ENCODE measurements around the gene TTC7B. TPM values are rescaled to one million over a fixed set of nuclear protein-coding genes. Genes with fewer than 3 reads are reported as not detected.

TTC7B gene
- total RNA-seq, 2 donors from 2014 or later = 25.0 to 40.7 TPM

DNA sequence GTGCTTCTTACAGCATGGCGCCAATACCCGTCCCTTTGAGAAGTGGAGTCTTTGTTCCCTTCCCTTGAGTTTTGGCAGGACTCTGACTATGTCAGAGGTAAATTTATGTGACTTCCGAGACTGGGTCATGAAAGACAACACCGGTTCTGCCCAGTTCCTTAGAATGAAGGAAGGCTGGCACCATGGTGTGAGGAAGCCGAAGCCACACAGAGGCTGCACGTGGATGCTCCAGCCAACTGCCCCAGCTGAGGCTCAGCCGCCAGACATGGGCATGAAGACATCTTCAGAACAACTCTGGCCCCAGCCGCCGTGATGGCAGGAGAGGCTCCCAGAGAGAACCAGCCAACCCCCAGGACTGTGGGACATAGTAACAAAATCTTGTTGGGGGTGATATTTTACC, 308.2 kb downstream of the TTC7B start:
- TF ChIP-seq POLR2A (IDR thresholded peaks at IDR 0.05) (no peak), CTCF (IDR thresholded peaks at IDR 0.05) (no peak), POLR2AphosphoS5 (IDR thresholded peaks at IDR 0.05) (no peak)
- H3K4me1 ChIP-seq (replicated peaks) = peaks cover 29% of the 10 kb centered on the region

DNA sequence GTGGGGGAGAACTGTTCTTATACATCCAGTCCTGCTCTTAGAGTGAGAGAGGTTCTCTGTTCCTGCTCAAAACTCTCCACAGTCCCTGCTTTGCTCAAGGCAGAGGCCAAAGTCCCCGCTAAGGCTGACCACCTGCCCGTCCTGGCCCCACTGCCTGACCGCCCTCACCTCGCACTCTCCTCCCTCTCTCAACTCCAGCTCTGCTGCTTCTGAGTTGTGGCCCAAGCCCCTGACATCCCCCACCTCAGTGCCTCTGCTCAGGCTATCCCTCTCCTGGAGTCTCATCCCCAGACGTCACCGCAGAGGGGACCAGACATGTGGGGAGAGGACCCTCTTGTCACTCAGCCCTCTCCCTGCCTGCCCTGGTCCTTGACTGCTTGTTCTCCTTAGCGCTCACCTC, 308.8 kb downstream of the TTC7B start:
- intact Hi-C loops (cut with DNase I) = no loop called here
- TF ChIP-seq POLR2AphosphoS5 (IDR thresholded peaks at IDR 0.05) (no peak), POLR2A (IDR thresholded peaks at IDR 0.05) (no peak), CTCF (IDR thresholded peaks at IDR 0.05) (no peak)
- H3K4me3 ChIP-seq = no peak overlapping the region
- no peak overlapping the region for H3K27ac ChIP-seq
- no peaks in the 10 kb centered on the region for H3K9me3 ChIP-seq
- 96% methylated on average over 7 of the region's 7 CpGs for WGBS
- H3K36me3 ChIP-seq = no peaks in the 10 kb centered on the region
- H3K4me1 ChIP-seq (replicated peaks) = peaks cover 23% of the 10 kb centered on the region
- H3K27me3 ChIP-seq (replicated peaks; ENCODE audit: insufficient read depth) = no peaks in the 10 kb centered on the region
- no peak for DNase-seq (ENCODE audit: low spot score)

More for the DNA sequence above, 308.2 kb downstream of the TTC7B start:
- DNase-seq (ENCODE audit: low spot score) = no peak
- H3K4me3 ChIP-seq = no peak overlapping the region
- H3K27me3 ChIP-seq (replicated peaks; ENCODE audit: insufficient read depth) = no peaks in the 10 kb centered on the region
- no peaks in the 10 kb centered on the region for H3K9me3 ChIP-seq
- peak overlapping the region; percentile 64 to 92 for H3K27ac ChIP-seq
- 48% methylated on average over 3 of the region's 9 CpGs for WGBS
- intact Hi-C loops (cut with DNase I) = no loop called here
- H3K36me3 ChIP-seq = no peaks in the 10 kb centered on the region

DNA sequence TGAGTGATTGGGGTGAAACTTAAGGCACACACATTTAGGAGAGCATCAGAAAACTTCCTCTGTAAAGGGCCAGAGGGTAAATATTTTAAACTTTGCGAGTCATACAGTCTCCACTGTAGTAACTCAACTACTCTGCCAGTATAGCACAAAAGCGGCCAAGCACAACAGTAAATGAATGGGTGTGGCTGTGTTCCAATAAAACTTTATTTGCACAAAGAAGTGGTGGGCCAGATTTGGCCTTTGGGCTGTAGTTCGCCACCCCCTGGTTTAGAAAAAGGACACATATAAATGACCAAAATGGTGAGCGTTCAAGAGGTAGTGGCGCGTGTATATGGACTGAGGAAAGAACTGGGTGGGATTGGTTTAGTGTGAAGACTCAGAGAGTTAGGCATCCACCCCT, 309.5 kb downstream of the TTC7B start:
- whole genome bisulfite sequencing = 84% methylated on average over 6 of the region's 6 CpGs
- TF ChIP-seq POLR2A (IDR thresholded peaks at IDR 0.05) (no peak), CTCF (IDR thresholded peaks at IDR 0.05) (no peak), POLR2AphosphoS5 (IDR thresholded peaks at IDR 0.05) (no peak)
- DNase-seq (ENCODE audit: low spot score) = no peak
- intact Hi-C loops (cut with DNase I) = no loop called here
- no peaks in the 10 kb centered on the region for H3K36me3 ChIP-seq
- H3K27ac ChIP-seq = no peak overlapping the region
- H3K9me3 ChIP-seq = no peaks in the 10 kb centered on the region
- peaks cover 16% of the 10 kb centered on the region for H3K4me1 ChIP-seq (replicated peaks)
- no peaks in the 10 kb centered on the region for H3K27me3 ChIP-seq (replicated peaks; ENCODE audit: insufficient read depth)
- no peak overlapping the region for H3K4me3 ChIP-seq

DNA sequence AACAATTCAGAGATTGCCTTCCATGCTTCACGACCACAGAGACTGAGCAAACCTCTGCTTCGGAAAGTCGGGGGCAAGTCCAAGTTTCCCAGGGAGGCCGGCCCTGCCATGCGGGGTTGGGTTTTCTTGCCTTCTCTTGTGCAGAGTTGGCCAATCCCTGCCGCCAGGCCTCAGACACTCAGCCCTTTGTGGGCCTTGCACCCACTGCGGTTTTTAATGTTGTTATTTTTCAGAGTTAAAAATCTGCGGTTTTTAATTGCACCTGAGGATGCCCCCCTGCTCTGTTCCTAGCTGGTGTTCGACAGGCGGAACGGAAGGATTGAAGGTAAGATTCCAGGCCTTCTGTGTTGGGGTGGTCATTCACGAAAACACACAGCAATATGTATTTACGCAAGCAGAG, 310.7 kb downstream of the TTC7B start:
- TF ChIP-seq CTCF (IDR thresholded peaks at IDR 0.05) (no peak), POLR2AphosphoS5 (IDR thresholded peaks at IDR 0.05) (no peak), POLR2A (IDR thresholded peaks at IDR 0.05) (no peak)
- WGBS = 76% methylated on average over 13 of the region's 13 CpGs
- DNase-seq (ENCODE audit: low spot score) = no peak

GRCh38 chr14:90504643-90505042, 311.6 kb downstream of the TTC7B start:
- TF ChIP-seq CTCF (IDR thresholded peaks at IDR 0.05) = no peak
- no peak for TF ChIP-seq POLR2AphosphoS5 (IDR thresholded peaks at IDR 0.05)
- TF ChIP-seq POLR2A (IDR thresholded peaks at IDR 0.05) = no peak
- 91% methylated on average over 8 of the region's 8 CpGs for WGBS
- Histone ChIP-seq H3K27me3 (replicated peaks; ENCODE audit: insufficient read depth) (no peaks in the 10 kb centered on the region), H3K9me3 (no peaks in the 10 kb centered on the region), H3K36me3 (no peaks in the 10 kb centered on the region), H3K4me1 (replicated peaks) (peaks cover 7% of the 10 kb centered on the region), H3K4me3 (no peak overlapping the region), H3K27ac (no peak overlapping the region)
- DNase-seq (ENCODE audit: low spot score) = no peak
- intact Hi-C loops (cut with DNase I) = no loop called here

More for the DNA sequence above, 310.7 kb downstream of the TTC7B start:
- H3K27me3 ChIP-seq (replicated peaks; ENCODE audit: insufficient read depth) = no peaks in the 10 kb centered on the region
- intact Hi-C loops (cut with DNase I) = no loop called here
- H3K36me3 ChIP-seq = no peaks in the 10 kb centered on the region
- no peak overlapping the region for H3K27ac ChIP-seq
- H3K4me1 ChIP-seq (replicated peaks) = peaks cover 14% of the 10 kb centered on the region
- no peak overlapping the region for H3K4me3 ChIP-seq
- H3K9me3 ChIP-seq = no peaks in the 10 kb centered on the region

Data from prostate gland (tissue), 2 donors.